ENCODE measurements around the gene KRTAP3-2. TPM values are rescaled to one million over a fixed set of nuclear protein-coding genes. Genes with fewer than 3 reads are reported as not detected.
"Not testable (repeated sequence)": the region's sequence is repeated elsewhere in the genome, so short reads cannot be mapped to it uniquely, and the experiment has no call there.

KRTAP3-2 gene
- total and polyA plus RNA-seq, 2 experiments from 2014 or later, result not detected

GRCh38 chr17:41042953-41043352, 43.2 kb upstream of the KRTAP3-2 start:
- Histone ChIP-seq H3K9me2 (ENCODE audit: insufficient read depth) (no peaks in the 10 kb centered on the region), H3K9me3 (ENCODE audit: low read depth) (no peaks in the 10 kb centered on the region), H3K9ac (no peak overlapping the region), H3K36me3 (ENCODE audit: low read depth) (no peaks in the 10 kb centered on the region), H3F3A (ENCODE audit: insufficient read depth) (peaks cover 10% of the 10 kb centered on the region), H4K20me1 (ENCODE audit: insufficient read depth) (no peaks in the 10 kb centered on the region), H3K27me3 (replicated peaks; ENCODE audit: insufficient read depth) (no peaks in the 10 kb centered on the region), H2AFZ (no peak overlapping the region), H3K79me2 (ENCODE audit: insufficient read depth) (no peaks in the 10 kb centered on the region), H3K4me2 (ENCODE audit: unreplicated experiment) (no peak overlapping the region), H3K4me1 (ENCODE audit: insufficient read depth) (peaks cover 28% of the 10 kb centered on the region), H3K4me3 (no peak overlapping the region), H3K27ac (no peak overlapping the region)
- TF ChIP-seq EZH2phosphoT487 (IDR thresholded peaks at IDR 0.05; ENCODE audit: insufficient read depth, low read depth) (no peak), EZH2 (IDR thresholded peaks at IDR 0.05; ENCODE audit: insufficient read depth, poor library complexity, severe bottlenecking) (no peak)
- in situ Hi-C loops (cut with MboI), result no loop called here
- 97% methylated on average over 1 of the region's 1 CpG for WGBS, 2 experiments (ENCODE audit: low coverage in 1 of 2, low lambda C conversion rate in 2 of 2, missing lambda C conversion rate in 2 of 2)
- DNase-seq, result no peak

DNA sequence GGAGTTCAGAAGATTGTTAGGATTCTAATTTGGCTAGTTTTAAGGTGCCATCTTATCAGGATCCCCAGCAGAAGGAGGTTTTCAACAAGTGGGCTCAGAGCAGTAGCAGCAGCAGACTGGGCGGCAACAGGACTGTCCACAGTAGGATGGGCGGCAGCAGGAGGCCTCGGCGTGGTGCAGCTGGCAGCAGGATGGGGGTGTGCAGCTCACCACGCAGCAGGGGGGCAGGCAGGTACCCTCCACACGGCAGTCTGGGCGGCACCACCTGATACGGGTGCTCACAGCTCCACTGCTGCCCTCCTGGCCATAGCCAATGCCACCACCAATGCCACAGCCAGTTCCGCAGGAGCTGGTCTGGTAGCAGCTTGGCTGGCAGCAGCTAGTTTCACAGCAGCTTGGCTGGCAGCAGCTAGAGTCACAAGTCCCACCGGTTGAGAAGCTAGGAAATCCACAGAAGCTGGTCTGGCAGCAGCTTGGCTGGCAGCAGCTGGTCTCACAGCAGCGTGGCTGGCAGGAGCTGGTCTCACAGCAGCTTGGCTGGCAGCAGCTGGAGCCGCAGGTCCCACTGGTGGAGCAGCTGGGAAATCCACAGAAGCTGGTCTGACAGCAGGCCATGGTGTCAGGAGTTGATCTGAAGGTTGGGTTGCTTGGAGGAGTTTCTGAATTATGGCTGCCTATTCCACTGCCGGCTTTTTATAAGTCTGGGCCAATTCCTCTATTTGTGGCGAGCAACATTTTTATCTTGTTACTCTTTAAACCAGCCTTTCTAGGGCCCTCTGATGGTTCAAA, 41.3 kb upstream of the KRTAP3-2 start, which contains the start of gene KRTAP1-1:
TSS of gene KRTAP1-1 (minus strand) at position 668 of the 789 bp plus-strand sequence. CDS start at position 615, 53 bp downstream.
- H4K20me1 ChIP-seq (ENCODE audit: insufficient read depth); H3K9ac ChIP-seq; H3K27me3 ChIP-seq (replicated peaks; ENCODE audit: insufficient read depth); H3K9me3 ChIP-seq (ENCODE audit: low read depth); H3K9me2 ChIP-seq (ENCODE audit: insufficient read depth); H3K36me3 ChIP-seq (ENCODE audit: low read depth); H3F3A ChIP-seq (ENCODE audit: insufficient read depth); H3K79me2 ChIP-seq (ENCODE audit: insufficient read depth); in situ Hi-C loops (cut with MboI); H3K4me3 ChIP-seq; H3K4me2 ChIP-seq (ENCODE audit: unreplicated experiment): not testable (repeated sequence)
- peak; percentile 68 for DNase-seq
- WGBS, 2 experiments (ENCODE audit: low coverage in 1 of 2, low lambda C conversion rate in 2 of 2, missing lambda C conversion rate in 2 of 2), result 67 to 75% methylated on average over 14 of the region's 14 CpGs
- Histone ChIP-seq H3K27ac (0 out of 2 replicates have a peak within 1 kb of the TSS, but pooled peaks have one; percentile 15), H2AFZ (peak within 1 kb of the TSS; percentile 80), H3K4me1 (ENCODE audit: insufficient read depth) (peaks cover 34% of the 10 kb centered on the region)

- H3K4me2 ChIP-seq (ENCODE audit: unreplicated experiment), result no peak overlapping the region
- no peaks in the 10 kb centered on the region for H3K79me2 ChIP-seq (ENCODE audit: insufficient read depth)
- WGBS, 2 experiments (ENCODE audit: low coverage in 1 of 2, low lambda C conversion rate in 2 of 2, missing lambda C conversion rate in 2 of 2), result 95 to 97% methylated on average over 2 of the region's 2 CpGs
- no peaks in the 10 kb centered on the region for H3K9me2 ChIP-seq (ENCODE audit: insufficient read depth)
- no peak for TF ChIP-seq EZH2 (IDR thresholded peaks at IDR 0.05; ENCODE audit: insufficient read depth, poor library complexity, severe bottlenecking)
- TF ChIP-seq EZH2phosphoT487 (IDR thresholded peaks at IDR 0.05; ENCODE audit: insufficient read depth, low read depth), result no peak
- peaks cover 5% of the 10 kb centered on the region; the same call in 1 of the 2 replicates for H3F3A ChIP-seq (ENCODE audit: insufficient read depth)
- in situ Hi-C loops (cut with MboI), result no loop called here
- H3K4me1 ChIP-seq (ENCODE audit: insufficient read depth), result peaks cover 34% of the 10 kb centered on the region
- no peak overlapping the region for H2AFZ ChIP-seq
- no peaks in the 10 kb centered on the region for H3K36me3 ChIP-seq (ENCODE audit: low read depth)
- DNase-seq, result no peak
- H3K27me3 ChIP-seq (replicated peaks; ENCODE audit: insufficient read depth), result no peaks in the 10 kb centered on the region
- H3K9ac ChIP-seq, result no peak overlapping the region
- H3K9me3 ChIP-seq (ENCODE audit: low read depth), result no peaks in the 10 kb centered on the region
- H3K27ac ChIP-seq, result no peak overlapping the region
- no peaks in the 10 kb centered on the region for H4K20me1 ChIP-seq (ENCODE audit: insufficient read depth)
- no peak overlapping the region for H3K4me3 ChIP-seq
Measured at GRCh38 chr17:41037853-41038350, 38.2 kb upstream of the KRTAP3-2 start.

DNA sequence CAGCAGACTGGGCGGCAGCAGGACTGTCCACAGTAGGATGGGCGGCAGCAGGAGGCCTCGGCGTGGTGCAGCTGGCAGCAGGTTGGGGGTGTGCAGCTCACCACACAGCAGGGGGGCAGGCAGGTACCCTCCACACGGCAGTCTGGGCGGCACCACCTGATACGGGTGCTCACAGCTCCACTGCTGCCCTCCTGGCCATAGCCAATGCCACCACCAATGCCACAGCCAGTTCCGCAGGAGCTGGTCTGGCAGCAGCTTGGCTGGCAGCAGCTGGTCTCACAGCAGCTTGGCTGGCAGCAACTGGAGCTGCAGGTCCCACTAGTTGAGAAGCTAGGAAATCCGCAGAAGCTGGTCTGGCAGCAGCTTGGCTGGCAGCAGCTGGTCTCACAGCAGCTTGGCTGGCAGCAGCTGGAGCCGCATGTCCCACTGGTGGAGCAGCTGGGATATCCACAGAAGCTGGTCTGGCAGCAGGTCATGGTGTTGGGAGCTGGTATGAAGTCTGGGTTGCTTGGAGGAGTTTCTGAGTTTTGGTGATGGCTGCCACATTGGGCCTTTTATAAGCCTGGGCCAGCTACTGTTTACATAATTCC, 34.7 kb upstream of the KRTAP3-2 start, which contains the start of gene KRTAP1-3:
TSS of gene KRTAP1-3 (minus strand) at position 529 of the 590 bp plus-strand sequence. CDS start at position 476, 53 bp downstream.
- H3K36me3 ChIP-seq (ENCODE audit: low read depth); H3K79me2 ChIP-seq (ENCODE audit: insufficient read depth); H3K9me3 ChIP-seq (ENCODE audit: low read depth); H3K4me3 ChIP-seq; H3K27ac ChIP-seq; H3K9me2 ChIP-seq (ENCODE audit: insufficient read depth); H3K9ac ChIP-seq; H3F3A ChIP-seq (ENCODE audit: insufficient read depth); in situ Hi-C loops (cut with MboI); H3K4me2 ChIP-seq (ENCODE audit: unreplicated experiment); H2AFZ ChIP-seq; DNase-seq; H3K27me3 ChIP-seq (replicated peaks; ENCODE audit: insufficient read depth); H4K20me1 ChIP-seq (ENCODE audit: insufficient read depth): not testable (repeated sequence)
- 92 to 95% methylated on average over 9 to 10 of the region's 10 CpGs for WGBS, 2 experiments (ENCODE audit: low coverage in 1 of 2, low lambda C conversion rate in 2 of 2, missing lambda C conversion rate in 2 of 2)
- peaks cover 18% of the 10 kb centered on the region for H3K4me1 ChIP-seq (ENCODE audit: insufficient read depth)

All from GM23248 (cell line).